ENCODE measurements around the gene POTEF. TPM values are rescaled to one million over a fixed set of nuclear protein-coding genes. Genes with fewer than 3 reads are reported as not detected.

The POTEF gene
- total and polyA plus RNA-seq, 2 experiments from 2014 or later, result 1.1 to 3.0 TPM

DNA sequence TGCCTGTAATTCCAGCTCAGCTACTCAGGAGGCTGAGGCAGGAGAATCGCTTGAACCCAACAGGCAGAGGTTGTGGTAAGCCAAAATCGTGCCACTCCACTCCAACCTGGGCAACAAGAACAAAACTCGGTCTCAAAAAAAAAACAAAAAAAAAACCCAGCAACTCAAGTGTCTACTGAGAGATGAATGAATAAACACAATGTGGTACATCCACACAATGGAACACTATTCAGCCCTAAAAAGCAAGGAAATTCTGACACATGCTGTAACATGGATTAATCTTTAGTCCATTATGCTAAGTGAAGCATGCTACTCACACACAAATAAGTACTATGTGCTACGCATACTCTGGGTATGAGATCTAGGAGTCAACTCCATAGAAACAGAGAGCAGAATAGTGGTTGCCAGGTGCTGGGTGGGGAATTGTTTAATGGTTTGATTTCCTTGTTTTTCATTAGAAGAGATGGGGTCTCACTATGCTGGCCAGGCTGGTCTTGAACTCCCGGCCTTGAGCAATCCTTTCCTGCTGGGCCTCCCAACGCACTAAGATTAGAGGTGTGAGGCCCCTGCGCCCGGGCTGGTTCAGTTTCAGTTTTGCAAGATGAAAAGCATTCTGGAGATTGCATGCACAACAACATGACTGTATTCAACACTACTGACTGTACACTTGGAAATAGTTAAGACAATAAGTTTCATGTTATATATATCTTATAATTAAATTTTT, 36.4 kb upstream of the POTEF start:
- Histone ChIP-seq H3K4me1 (ENCODE audit: insufficient read depth) (no peaks in the 10 kb centered on the region), H3K36me3 (ENCODE audit: insufficient read depth) (peaks cover 16% of the 10 kb centered on the region), H3F3A (replicated peaks; ENCODE audit: low read depth) (no peaks in the 10 kb centered on the region), H3K4me2 (no peak overlapping the region), H3K27me3 (ENCODE audit: insufficient read depth) (no peaks in the 10 kb centered on the region), H3K9me2 (ENCODE audit: insufficient read depth) (no peaks in the 10 kb centered on the region), H2AFZ (no peak overlapping the region), H3K79me2 (replicated peaks; ENCODE audit: insufficient read depth) (no peaks in the 10 kb centered on the region), H4K20me1 (replicated peaks; ENCODE audit: insufficient read depth) (no peaks in the 10 kb centered on the region; the same call in 1 of the 2 replicates), H3K4me3 (no peak overlapping the region), H3K27ac (ENCODE audit: low read depth) (no peak overlapping the region)
- H3K27me3 Mint-ChIP-seq (ENCODE audit: insufficient read depth, low read depth, poor library complexity), result peaks cover 6% of the 10 kb centered on the region
- no peak overlapping the region for H3K4me3 Mint-ChIP-seq
- DNase-seq (ENCODE audit: low spot score), result no peak
- TF ChIP-seq STAT1 (IDR thresholded peaks at IDR 0.05; ENCODE audit: unreplicated experiment) (no peak), ZNF331 (CRISPR knock-in tag; IDR thresholded peaks at IDR 0.05; ENCODE audit: low read depth) (no peak), EZH2phosphoT487 (IDR thresholded peaks at IDR 0.05; ENCODE audit: unreplicated experiment) (no peak), ZNF114 (CRISPR knock-in tag; IDR thresholded peaks at IDR 0.05) (no peak), EZH2 (IDR thresholded peaks at IDR 0.05; ENCODE audit: low read depth, unreplicated experiment) (no peak), POLR2AphosphoS5 (IDR thresholded peaks at IDR 0.05; ENCODE audit: low read depth) (no peak), JUNB (IDR thresholded peaks at IDR 0.05; ENCODE audit: unreplicated experiment) (no peak), NANOG (IDR thresholded peaks at IDR 0.05; ENCODE audit: borderline replicate concordance) (no peak)
- TF ChIP-seq, protein P1, sequence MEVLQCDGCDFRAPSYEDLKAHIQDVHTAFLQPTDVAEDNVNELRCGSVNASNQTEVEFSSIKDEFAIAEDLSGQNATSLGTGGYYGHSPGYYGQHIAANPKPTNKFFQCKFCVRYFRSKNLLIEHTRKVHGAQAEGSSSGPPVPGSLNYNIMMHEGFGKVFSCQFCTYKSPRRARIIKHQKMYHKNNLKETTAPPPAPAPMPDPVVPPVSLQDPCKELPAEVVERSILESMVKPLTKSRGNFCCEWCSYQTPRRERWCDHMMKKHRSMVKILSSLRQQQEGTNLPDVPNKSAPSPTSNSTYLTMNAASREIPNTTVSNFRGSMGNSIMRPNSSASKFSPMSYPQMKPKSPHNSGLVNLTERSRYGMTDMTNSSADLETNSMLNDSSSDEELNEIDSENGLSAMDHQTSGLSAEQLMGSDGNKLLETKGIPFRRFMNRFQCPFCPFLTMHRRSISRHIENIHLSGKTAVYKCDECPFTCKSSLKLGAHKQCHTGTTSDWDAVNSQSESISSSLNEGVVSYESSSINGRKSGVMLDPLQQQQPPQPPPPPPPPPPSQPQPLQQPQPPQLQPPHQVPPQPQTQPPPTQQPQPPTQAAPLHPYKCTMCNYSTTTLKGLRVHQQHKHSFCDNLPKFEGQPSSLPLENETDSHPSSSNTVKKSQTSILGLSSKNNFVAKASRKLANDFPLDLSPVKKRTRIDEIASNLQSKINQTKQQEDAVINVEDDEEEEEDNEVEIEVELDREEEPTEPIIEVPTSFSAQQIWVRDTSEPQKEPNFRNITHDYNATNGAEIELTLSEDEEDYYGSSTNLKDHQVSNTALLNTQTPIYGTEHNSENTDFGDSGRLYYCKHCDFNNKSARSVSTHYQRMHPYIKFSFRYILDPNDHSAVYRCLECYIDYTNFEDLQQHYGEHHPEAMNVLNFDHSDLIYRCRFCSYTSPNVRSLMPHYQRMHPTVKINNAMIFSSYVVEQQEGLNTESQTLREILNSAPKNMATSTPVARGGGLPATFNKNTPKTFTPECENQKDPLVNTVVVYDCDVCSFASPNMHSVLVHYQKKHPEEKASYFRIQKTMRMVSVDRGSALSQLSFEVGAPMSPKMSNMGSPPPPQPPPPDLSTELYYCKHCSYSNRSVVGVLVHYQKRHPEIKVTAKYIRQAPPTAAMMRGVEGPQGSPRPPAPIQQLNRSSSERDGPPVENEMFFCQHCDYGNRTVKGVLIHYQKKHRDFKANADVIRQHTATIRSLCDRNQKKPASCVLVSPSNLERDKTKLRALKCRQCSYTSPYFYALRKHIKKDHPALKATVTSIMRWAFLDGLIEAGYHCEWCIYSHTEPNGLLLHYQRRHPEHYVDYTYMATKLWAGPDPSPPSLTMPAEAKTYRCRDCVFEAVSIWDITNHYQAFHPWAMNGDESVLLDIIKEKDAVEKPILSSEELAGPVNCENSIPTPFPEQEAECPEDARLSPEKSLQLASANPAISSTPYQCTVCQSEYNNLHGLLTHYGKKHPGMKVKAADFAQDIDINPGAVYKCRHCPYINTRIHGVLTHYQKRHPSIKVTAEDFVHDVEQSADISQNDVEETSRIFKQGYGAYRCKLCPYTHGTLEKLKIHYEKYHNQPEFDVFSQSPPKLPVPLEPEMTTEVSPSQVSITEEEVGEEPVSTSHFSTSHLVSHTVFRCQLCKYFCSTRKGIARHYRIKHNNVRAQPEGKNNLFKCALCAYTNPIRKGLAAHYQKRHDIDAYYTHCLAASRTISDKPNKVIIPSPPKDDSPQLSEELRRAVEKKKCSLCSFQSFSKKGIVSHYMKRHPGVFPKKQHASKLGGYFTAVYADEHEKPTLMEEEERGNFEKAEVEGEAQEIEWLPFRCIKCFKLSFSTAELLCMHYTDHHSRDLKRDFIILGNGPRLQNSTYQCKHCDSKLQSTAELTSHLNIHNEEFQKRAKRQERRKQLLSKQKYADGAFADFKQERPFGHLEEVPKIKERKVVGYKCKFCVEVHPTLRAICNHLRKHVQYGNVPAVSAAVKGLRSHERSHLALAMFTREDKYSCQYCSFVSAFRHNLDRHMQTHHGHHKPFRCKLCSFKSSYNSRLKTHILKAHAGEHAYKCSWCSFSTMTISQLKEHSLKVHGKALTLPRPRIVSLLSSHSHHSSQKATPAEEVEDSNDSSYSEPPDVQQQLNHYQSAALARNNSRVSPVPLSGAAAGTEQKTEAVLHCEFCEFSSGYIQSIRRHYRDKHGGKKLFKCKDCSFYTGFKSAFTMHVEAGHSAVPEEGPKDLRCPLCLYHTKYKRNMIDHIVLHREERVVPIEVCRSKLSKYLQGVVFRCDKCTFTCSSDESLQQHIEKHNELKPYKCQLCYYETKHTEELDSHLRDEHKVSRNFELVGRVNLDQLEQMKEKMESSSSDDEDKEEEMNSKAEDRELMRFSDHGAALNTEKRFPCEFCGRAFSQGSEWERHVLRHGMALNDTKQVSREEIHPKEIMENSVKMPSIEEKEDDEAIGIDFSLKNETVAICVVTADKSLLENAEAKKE (CRISPR knock-in tag; IDR thresholded peaks at IDR 0.05), result no peak
- TF ChIP-seq, protein P2, sequence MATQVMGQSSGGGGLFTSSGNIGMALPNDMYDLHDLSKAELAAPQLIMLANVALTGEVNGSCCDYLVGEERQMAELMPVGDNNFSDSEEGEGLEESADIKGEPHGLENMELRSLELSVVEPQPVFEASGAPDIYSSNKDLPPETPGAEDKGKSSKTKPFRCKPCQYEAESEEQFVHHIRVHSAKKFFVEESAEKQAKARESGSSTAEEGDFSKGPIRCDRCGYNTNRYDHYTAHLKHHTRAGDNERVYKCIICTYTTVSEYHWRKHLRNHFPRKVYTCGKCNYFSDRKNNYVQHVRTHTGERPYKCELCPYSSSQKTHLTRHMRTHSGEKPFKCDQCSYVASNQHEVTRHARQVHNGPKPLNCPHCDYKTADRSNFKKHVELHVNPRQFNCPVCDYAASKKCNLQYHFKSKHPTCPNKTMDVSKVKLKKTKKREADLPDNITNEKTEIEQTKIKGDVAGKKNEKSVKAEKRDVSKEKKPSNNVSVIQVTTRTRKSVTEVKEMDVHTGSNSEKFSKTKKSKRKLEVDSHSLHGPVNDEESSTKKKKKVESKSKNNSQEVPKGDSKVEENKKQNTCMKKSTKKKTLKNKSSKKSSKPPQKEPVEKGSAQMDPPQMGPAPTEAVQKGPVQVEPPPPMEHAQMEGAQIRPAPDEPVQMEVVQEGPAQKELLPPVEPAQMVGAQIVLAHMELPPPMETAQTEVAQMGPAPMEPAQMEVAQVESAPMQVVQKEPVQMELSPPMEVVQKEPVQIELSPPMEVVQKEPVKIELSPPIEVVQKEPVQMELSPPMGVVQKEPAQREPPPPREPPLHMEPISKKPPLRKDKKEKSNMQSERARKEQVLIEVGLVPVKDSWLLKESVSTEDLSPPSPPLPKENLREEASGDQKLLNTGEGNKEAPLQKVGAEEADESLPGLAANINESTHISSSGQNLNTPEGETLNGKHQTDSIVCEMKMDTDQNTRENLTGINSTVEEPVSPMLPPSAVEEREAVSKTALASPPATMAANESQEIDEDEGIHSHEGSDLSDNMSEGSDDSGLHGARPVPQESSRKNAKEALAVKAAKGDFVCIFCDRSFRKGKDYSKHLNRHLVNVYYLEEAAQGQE (IDR thresholded peaks at IDR 0.05; ENCODE audit: unreplicated experiment), result no peak
- TF ChIP-seq, protein P3, sequence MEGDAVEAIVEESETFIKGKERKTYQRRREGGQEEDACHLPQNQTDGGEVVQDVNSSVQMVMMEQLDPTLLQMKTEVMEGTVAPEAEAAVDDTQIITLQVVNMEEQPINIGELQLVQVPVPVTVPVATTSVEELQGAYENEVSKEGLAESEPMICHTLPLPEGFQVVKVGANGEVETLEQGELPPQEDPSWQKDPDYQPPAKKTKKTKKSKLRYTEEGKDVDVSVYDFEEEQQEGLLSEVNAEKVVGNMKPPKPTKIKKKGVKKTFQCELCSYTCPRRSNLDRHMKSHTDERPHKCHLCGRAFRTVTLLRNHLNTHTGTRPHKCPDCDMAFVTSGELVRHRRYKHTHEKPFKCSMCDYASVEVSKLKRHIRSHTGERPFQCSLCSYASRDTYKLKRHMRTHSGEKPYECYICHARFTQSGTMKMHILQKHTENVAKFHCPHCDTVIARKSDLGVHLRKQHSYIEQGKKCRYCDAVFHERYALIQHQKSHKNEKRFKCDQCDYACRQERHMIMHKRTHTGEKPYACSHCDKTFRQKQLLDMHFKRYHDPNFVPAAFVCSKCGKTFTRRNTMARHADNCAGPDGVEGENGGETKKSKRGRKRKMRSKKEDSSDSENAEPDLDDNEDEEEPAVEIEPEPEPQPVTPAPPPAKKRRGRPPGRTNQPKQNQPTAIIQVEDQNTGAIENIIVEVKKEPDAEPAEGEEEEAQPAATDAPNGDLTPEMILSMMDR (conservative IDR thresholded peaks at IDR 0.05; ENCODE audit: low read depth in 2 of 2), result no peak
- TF ChIP-seq, protein P4, sequence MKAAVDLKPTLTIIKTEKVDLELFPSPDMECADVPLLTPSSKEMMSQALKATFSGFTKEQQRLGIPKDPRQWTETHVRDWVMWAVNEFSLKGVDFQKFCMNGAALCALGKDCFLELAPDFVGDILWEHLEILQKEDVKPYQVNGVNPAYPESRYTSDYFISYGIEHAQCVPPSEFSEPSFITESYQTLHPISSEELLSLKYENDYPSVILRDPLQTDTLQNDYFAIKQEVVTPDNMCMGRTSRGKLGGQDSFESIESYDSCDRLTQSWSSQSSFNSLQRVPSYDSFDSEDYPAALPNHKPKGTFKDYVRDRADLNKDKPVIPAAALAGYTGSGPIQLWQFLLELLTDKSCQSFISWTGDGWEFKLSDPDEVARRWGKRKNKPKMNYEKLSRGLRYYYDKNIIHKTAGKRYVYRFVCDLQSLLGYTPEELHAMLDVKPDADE (IDR thresholded peaks at IDR 0.05), result no peak
- H3K27ac Mint-ChIP-seq, result no peak overlapping the region
- H3K4me1 Mint-ChIP-seq, result peaks cover 3% of the 10 kb centered on the region; the same call in 2 of the 3 replicates
- no peak for ATAC-seq
- no peaks in the 10 kb centered on the region for H3K9me3 Mint-ChIP-seq
- H3K36me3 Mint-ChIP-seq (ENCODE audit: low read depth), result peaks cover 71% of the 10 kb centered on the region
